OCI-LY1 (cell line): ENCODE measurements around the gene SORBS1.

ENCODE experiments used
- H2AFZ ChIP-seq: fragments of 200-600 bp; sonication (generic), shearing (Covaris generic); 2 replicates; pipeline ENCODE4 v1.6.0; 2014; ENCODE audit warnings: antibody characterized with exemption, mild to moderate bottlenecking, low read length
- H3F3A ChIP-seq: fragments of 200-600 bp; sonication (generic), shearing (Covaris generic); 2 replicates; pipeline ENCODE4 v1.6.0; 2014; ENCODE audit warnings: mild to moderate bottlenecking, antibody characterized with exemption, low read length, moderate library complexity; ENCODE audit not compliant: insufficient read depth
- H3K27ac ChIP-seq: fragments of 200-600 bp; sonication (generic); 2 replicates; pipeline ENCODE4 v1.5.1; 2014; ENCODE audit warnings: low read length, mixed run types, mild to moderate bottlenecking, low read depth; ENCODE audit not compliant: poor library complexity, severe bottlenecking
- H3K27me3 ChIP-seq: fragments of 200-600 bp; sonication (generic); 2 replicates; pipeline ENCODE4 v1.6.0; 2014; ENCODE audit warnings: antibody characterized with exemption, mild to moderate bottlenecking, low read length, moderate library complexity; ENCODE audit not compliant: insufficient read depth
- H3K36me3 ChIP-seq: fragments of 200-600 bp; sonication (generic); 2 replicates; pipeline ENCODE4 v1.6.1; 2014; ENCODE audit warnings: mild to moderate bottlenecking, antibody characterized with exemption, low read length, moderate library complexity, mixed read lengths; ENCODE audit not compliant: insufficient read depth
- H3K4me1 ChIP-seq: fragments of 200-600 bp; sonication (generic); 2 replicates; pipeline ENCODE4 v1.5.1; 2014; ENCODE audit warnings: mild to moderate bottlenecking, low read length, moderate library complexity; ENCODE audit not compliant: insufficient read depth, severe bottlenecking
- H3K4me2 ChIP-seq: fragments of 200-600 bp; sonication (generic), shearing (Covaris generic); 2 replicates; pipeline ENCODE4 v1.6.1; 2014; ENCODE audit warnings: low read length
- H3K4me3 ChIP-seq: fragments of 200-600 bp; sonication (generic); 2 replicates; pipeline ENCODE4 v1.5.1; 2014; ENCODE audit warnings: low read length, low read depth, mild to moderate bottlenecking, mixed read lengths; ENCODE audit not compliant: poor library complexity, severe bottlenecking
- H3K79me2 ChIP-seq: fragments of 200-600 bp; shearing (Covaris generic); 2 replicates; pipeline ENCODE4 v1.6.1; 2016; ENCODE audit warnings: mixed run types, low read length, mixed read lengths; ENCODE audit not compliant: insufficient read depth
- H3K9ac ChIP-seq: fragments of 200-600 bp; sonication (generic), shearing (Covaris generic); 2 replicates; pipeline ENCODE4 v1.6.1; 2014; ENCODE audit warnings: mild to moderate bottlenecking, low read length, mixed read lengths
- H3K9me2 ChIP-seq: fragments of 200-600 bp; sonication (generic), shearing (Covaris generic); 2 replicates; pipeline ENCODE4 v1.6.1; 2014; ENCODE audit warnings: low read depth, mild to moderate bottlenecking, low read length, mixed read lengths
- H3K9me3 ChIP-seq: fragments of 200-600 bp; shearing (Covaris generic); 2 replicates; pipeline ENCODE4 v1.6.1; 2014; ENCODE audit warnings: low read length, mixed read lengths
- H4K20me1 ChIP-seq: fragments of 200-600 bp; sonication (generic), shearing (Covaris generic); 2 replicates; pipeline ENCODE4 v1.6.0; 2016; ENCODE audit warnings: mild to moderate bottlenecking, low read length; ENCODE audit not compliant: insufficient read depth
- CTCF ChIP-seq: fragments of 200-600 bp; sonication (generic), shearing (Covaris generic); IDR thresholded peaks from 2 replicates; pipeline ENCODE4 v1.5.1; 2017; ENCODE audit warnings: mild to moderate bottlenecking, antibody characterized with exemption, low read length, moderate library complexity, mixed read lengths
- EZH2 ChIP-seq: fragments of 200-600 bp; sonication (generic), shearing (Covaris generic); IDR thresholded peaks from 2 replicates; pipeline ENCODE4 v1.8.0; 2017; ENCODE audit warnings: borderline replicate concordance, mixed run types, mild to moderate bottlenecking, antibody characterized with exemption, low read length, moderate library complexity, mixed read lengths

Gene SORBS1

GRCh38 chr10:95414016-95414830 lies 146.9 kb downstream of the SORBS1 start:
- no peak overlapping the region for H3K27ac ChIP-seq
- H3K27me3 ChIP-seq = no peaks in the 10 kb centered on the region
- no peak overlapping the region for H3K4me3 ChIP-seq
- H2AFZ ChIP-seq = no peak overlapping the region
- H3F3A ChIP-seq = no peaks in the 10 kb centered on the region
- no peaks in the 10 kb centered on the region for H3K79me2 ChIP-seq
- no peaks in the 10 kb centered on the region for H3K9me3 ChIP-seq
- H3K36me3 ChIP-seq = no peaks in the 10 kb centered on the region
- H3K9ac ChIP-seq = no peak overlapping the region
- H4K20me1 ChIP-seq = no peaks in the 10 kb centered on the region
- no peaks in the 10 kb centered on the region for H3K9me2 ChIP-seq
- H3K4me2 ChIP-seq = no peak overlapping the region
- TF ChIP-seq EZH2 (no peak), CTCF (no peak)
- no peaks in the 10 kb centered on the region for H3K4me1 ChIP-seq

DNA sequence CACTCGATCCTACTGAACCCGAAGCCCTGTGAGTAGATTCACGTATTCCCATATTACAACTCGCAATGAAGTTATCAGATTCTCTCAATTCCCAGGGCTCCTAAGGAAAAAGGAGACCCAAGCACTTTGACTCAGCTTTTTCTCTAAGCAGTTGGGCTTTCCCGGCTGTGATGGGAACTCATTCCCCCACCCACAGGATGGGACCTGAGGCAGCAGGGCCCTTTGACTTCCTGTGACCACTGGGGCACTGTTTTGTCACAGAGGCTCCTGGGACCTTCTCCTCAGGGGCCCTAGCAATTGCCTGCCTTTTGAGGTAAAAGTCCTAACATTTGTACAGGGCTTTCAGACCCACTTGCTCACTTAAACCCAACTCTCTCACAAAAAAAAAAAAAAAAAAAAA lies 147.6 kb downstream of the SORBS1 start:
- H3K36me3 ChIP-seq = no peaks in the 10 kb centered on the region
- TF ChIP-seq EZH2 = no peak
- TF ChIP-seq CTCF = no peak
- no peaks in the 10 kb centered on the region for H3K27me3 ChIP-seq
- H3K27ac ChIP-seq = no peak overlapping the region
- H3K9me3 ChIP-seq = no peaks in the 10 kb centered on the region
- H3K4me1 ChIP-seq = no peaks in the 10 kb centered on the region
- H4K20me1 ChIP-seq = no peaks in the 10 kb centered on the region
- H3K4me2 ChIP-seq = no peak overlapping the region
- no peak overlapping the region for H2AFZ ChIP-seq
- H3K9me2 ChIP-seq = no peaks in the 10 kb centered on the region
- H3F3A ChIP-seq = no peaks in the 10 kb centered on the region
- H3K4me3 ChIP-seq = no peak overlapping the region
- no peak overlapping the region for H3K9ac ChIP-seq
- no peaks in the 10 kb centered on the region for H3K79me2 ChIP-seq

GRCh38 chr10:95411635-95412034 lies 149.5 kb downstream of the SORBS1 start:
- no peak overlapping the region for H3K27ac ChIP-seq
- H3K9me2 ChIP-seq = no peaks in the 10 kb centered on the region
- no peaks in the 10 kb centered on the region for H3K27me3 ChIP-seq
- no peak overlapping the region for H3K4me2 ChIP-seq
- H3K4me1 ChIP-seq = no peaks in the 10 kb centered on the region
- H3K4me3 ChIP-seq = no peak overlapping the region
- no peaks in the 10 kb centered on the region for H4K20me1 ChIP-seq
- no peaks in the 10 kb centered on the region for H3K9me3 ChIP-seq
- no peaks in the 10 kb centered on the region for H3K79me2 ChIP-seq
- H3F3A ChIP-seq = no peaks in the 10 kb centered on the region
- no peaks in the 10 kb centered on the region for H3K36me3 ChIP-seq
- TF ChIP-seq EZH2 = no peak
- TF ChIP-seq CTCF = no peak
- no peak overlapping the region for H3K9ac ChIP-seq
- no peak overlapping the region for H2AFZ ChIP-seq
